NCI-H2196 treated with DMSO at 0.1 percent for 48 hours (cell line): ENCODE data around the gene MED7.

Experiments
- DNase-seq: peaks from one replicate; lab custom pipeline; 2025; ENCODE audit not compliant: unreplicated experiment; lab: John Stamatoyannopoulos, UW

The MED7 gene

DNA sequence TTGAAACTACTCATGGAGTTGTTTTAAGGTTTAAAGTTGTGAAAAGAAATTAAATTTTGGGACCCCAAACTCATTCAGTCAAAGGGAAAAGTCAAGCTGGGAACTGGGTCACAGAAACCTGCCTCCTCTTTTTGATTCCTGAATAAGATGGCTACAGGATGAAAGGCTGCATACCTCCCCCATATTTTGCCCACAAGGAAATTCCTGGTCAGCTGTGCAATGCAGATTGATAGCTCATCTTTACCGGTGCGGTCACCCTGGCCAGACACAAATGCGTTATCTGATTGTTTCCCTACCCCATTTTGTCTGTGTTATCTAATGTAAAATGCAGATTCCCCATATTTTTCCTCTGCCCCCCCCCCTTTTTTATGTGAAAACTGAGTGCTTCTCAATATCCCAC is 35.2 kb downstream of the MED7 start:
- DNase-seq = no peak

DNA sequence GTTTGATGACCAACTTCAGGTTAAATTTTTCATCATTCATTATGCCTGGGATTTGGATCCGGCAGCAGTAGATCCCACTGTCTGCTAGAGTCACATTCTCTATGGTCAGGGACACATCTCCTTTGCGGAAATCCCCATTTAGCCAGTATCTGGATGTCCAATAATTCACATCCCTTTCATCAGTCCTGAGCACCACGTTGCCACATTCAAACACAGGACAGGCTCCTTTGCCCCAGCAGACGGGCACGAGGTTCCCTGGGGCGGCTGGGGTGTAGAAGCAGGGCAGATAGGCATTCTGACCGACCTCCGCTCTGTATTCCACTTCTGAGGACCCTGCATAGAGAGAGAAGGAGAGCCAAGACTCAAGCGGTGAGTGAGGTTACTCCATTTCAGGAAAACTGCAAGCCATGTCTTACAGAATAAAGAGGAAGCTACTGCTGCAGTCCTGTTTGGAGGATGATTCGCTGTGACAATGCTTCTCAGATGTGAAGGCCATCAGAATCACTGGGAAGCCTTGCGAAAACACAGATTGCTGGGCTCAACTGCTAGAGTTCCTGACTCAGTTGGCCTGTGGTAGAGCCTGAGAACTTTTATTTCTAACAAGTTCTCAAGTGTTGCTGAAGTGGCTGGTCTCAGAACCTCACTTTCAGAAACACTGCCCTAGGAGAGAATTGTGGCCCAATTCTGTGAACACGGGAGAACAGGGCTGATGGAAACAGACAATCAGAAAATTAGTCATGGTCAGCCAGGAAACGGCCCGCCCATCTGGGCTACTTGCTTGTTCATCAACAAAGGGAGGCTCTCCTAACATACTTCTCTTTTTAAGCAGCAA is 35.8 kb downstream of the MED7 start:
- no peak for DNase-seq

DNA sequence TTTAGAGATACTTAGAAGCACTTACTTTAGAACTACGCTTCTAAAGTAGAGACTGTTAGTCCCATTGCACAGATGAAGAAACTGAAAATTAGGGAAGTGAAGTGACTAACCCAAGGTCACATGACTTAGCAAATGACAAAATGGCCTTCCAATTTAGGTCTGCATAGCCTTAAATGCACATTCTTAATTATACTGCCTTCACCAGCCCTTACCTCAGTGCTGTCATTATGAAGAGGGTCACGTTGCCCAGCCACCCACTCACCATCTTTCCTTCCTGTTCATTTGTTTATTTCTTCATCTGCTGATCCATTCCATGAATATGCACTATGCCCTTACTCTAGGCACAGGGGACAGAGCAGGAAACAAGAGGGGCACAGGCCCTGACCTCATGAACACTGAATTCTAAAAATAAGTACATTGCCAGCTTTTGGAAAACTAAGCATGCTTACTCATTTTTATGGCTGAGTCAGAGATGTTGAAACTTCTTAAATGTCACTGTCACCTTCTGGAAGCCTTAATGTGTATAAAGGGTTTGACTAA is 42.5 kb downstream of the MED7 start:
- no peak for DNase-seq

DNA sequence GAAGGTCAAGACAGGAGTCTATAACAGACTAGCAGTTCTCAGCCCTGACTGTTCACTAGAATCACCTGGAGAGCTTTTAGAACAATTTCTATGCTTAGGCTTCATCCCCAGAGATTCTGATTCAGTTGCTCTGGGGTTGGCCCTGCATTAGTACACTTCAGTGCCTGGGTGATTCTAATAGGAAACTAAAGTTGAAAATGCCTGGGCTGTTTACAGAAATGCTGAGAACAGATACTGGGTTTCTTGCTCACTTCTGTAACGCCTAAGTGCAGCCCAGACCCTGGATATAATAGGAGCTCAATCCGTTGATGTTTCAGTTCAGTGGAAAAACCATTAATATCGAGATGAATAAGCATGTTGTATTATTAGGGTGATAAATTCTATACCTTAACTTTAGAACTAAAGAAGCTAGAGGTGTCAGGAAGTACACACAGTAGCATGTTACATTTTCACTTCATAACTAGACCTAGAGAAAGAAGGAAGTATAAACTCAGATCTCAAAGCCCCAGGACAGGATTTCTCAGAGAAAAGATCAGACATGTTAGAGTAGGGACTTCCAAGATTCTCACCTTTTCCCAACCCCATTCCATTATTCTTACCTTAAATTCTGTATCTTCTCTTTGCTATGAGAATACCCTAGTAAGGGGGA is 54.2 kb downstream of the MED7 start:
- DNase-seq = no peak
